NT2/D1 (cell line): ENCODE measurements around the gene AKAP8L.

ENCODE experiments used
- DNase-seq: peaks from one replicate; pipeline ENCODE4 v3.0.0-alpha.2; 2011; ENCODE audit warnings: low read depth, low spot score
- H3K27me3 ChIP-seq: 2 replicates; pipeline ENCODE4 v1.6.0; 2011; ENCODE audit warnings: mild to moderate bottlenecking; ENCODE audit not compliant: insufficient read length, insufficient read depth
- H3K36me3 ChIP-seq: 2 replicates; pipeline ENCODE4 v1.6.1; 2011; ENCODE audit warnings: mild to moderate bottlenecking, low read length, mixed read lengths; ENCODE audit not compliant: insufficient read depth, insufficient read length
- H3K4me1 ChIP-seq: 2 replicates; pipeline ENCODE4 v1.5.1; 2011; ENCODE audit not compliant: insufficient read depth, insufficient read length
- H3K4me3 ChIP-seq: 2 replicates; pipeline ENCODE4 v1.5.1; 2011; ENCODE audit warnings: low read depth; ENCODE audit not compliant: insufficient read length
- H3K9ac ChIP-seq: 2 replicates; pipeline ENCODE4 v1.6.0; 2011; ENCODE audit warnings: low read depth; ENCODE audit not compliant: insufficient read length
- H3K9me3 ChIP-seq: 2 replicates; pipeline ENCODE4 v1.5.1; 2011; ENCODE audit warnings: mild to moderate bottlenecking, low read length; ENCODE audit not compliant: insufficient read depth
- SUZ12 ChIP-seq: IDR thresholded peaks from 2 replicates; pipeline ENCODE4 v1.6.1; 2011; ENCODE audit not compliant: insufficient read length, insufficient read depth; ENCODE audit errors: extremely low read depth
- YY1 ChIP-seq: IDR thresholded peaks from 2 replicates; pipeline ENCODE4 v1.6.1; 2011; ENCODE audit not compliant: insufficient read length, insufficient read depth
- ZNF274 ChIP-seq: IDR thresholded peaks from 2 replicates; pipeline ENCODE4 v1.6.1; 2011; ENCODE audit warnings: mild to moderate bottlenecking, low read depth, low read length

AKAP8L gene

DNA sequence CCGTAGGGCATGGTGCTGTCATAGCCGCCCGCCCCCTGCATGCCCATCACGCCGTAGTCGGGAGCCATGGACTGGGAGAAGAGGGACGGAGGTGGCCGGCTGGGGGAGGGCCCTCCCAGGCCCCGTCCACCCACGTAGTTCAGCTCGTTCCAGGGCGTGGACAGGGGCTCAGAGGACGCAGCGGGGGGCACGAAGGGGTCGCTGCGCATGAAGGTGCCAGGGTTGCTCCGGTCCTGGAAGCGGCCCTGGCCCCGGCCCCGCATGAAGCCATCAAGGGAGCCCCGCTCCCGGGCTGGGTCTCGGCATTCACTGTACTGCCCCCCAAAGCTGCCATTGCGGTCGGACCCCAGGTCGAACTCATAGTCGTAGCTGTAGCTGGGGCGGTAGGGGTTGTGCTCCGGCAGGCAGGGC lies 45.9 kb downstream of the AKAP8L start:
- DNase-seq, result no peak
- no peak overlapping the region for H3K9ac ChIP-seq
- no peaks in the 10 kb centered on the region for H3K9me3 ChIP-seq
- H3K27me3 ChIP-seq, result no peaks in the 10 kb centered on the region
- no peak overlapping the region for H3K4me3 ChIP-seq
- H3K36me3 ChIP-seq, result peaks cover 82% of the 10 kb centered on the region
- peaks cover 11% of the 10 kb centered on the region for H3K4me1 ChIP-seq
- TF ChIP-seq YY1 (no peak), SUZ12 (no peak)

DNA sequence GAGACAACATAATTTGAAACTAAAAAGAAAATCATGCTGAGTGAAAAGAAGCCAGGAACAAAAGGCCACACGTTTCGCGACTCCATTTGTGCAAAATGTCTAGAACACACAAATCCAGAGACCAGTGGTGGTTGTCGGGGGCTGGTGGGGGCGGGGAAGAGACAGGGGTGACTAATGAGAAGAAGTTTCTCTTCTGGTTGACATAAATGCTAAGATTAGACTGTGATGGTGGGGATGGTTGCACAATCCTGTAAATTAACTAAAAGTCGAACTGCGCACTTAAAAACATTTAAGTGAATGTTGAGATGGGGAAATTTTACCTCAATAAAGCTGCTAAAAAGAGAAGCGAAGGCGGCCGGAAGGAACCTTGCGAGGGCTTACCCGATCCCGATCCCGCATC lies 46.3 kb downstream of the AKAP8L start:
- peaks cover 86% of the 10 kb centered on the region for H3K36me3 ChIP-seq
- no peaks in the 10 kb centered on the region for H3K9me3 ChIP-seq
- no peaks in the 10 kb centered on the region for H3K27me3 ChIP-seq
- TF ChIP-seq YY1 (no peak), SUZ12 (no peak), ZNF274 (no peak)
- DNase-seq, result no peak
- no peak overlapping the region for H3K9ac ChIP-seq
- no peak overlapping the region for H3K4me3 ChIP-seq
- peaks cover 11% of the 10 kb centered on the region for H3K4me1 ChIP-seq

DNA sequence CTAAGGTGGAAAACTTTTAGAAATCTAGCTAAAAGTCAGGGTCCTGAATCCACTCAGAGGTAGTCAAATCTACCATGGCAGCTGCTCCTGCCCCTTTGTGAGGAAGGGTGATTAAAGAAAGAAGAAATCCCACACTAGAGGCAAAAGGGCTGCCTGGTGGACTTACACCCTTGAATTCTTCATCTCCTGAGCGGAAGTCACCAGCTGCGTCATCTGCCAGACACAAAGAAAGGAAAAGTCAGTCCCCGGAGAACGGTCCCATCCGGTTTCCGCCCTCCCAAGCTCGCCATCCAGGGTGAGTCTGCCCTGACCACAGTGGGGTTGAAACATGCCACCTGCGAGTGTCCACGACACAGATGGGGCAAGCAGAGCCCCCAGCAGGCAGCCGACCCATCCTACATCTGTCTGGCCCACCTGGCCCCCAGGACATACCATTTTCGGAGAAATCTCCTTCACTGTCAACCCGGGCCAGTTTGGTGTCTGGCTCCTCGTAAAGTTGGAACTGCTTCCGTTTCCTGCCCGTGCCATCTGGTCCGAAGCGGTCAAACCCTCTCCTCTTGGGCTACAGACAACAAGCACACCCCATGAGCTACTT lies 46.9 kb downstream of the AKAP8L start:
- DNase-seq, result no peak
- H3K4me3 ChIP-seq, result no peak overlapping the region
- TF ChIP-seq SUZ12, result no peak
- no peak for TF ChIP-seq YY1
- TF ChIP-seq ZNF274, result no peak
- H3K36me3 ChIP-seq, result peaks cover 90% of the 10 kb centered on the region
- peaks cover 6% of the 10 kb centered on the region for H3K4me1 ChIP-seq
- H3K9ac ChIP-seq, result no peak overlapping the region
- no peaks in the 10 kb centered on the region for H3K9me3 ChIP-seq
- H3K27me3 ChIP-seq, result no peaks in the 10 kb centered on the region

DNA sequence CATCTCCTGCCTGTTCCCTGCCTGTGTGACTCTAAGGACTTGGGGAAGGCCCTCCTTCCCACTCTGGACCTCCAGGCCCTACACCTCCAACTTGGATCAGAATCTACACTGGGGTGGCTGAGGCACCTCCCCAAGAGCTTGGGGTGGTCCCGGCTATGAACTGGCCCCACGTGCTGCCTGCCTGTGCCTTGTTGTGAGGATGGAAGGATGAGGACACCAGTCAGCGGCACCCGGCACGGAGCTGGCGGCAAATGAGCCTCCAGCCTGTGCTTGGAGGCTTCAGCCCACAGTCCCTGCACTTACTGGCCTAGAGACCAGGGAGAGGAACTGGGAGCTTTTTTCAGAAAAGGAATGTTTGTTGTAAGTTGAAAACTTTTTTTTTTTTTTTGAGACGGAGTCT lies 47.7 kb downstream of the AKAP8L start:
- Histone ChIP-seq H3K27me3 (no peaks in the 10 kb centered on the region), H3K9me3 (no peaks in the 10 kb centered on the region), H3K36me3 (peaks cover 90% of the 10 kb centered on the region), H3K9ac (no peak overlapping the region), H3K4me1 (peaks cover 3% of the 10 kb centered on the region), H3K4me3 (no peak overlapping the region)
- no peak for DNase-seq
- no peak for TF ChIP-seq YY1
- TF ChIP-seq SUZ12, result no peak
- TF ChIP-seq ZNF274, result no peak

DNA sequence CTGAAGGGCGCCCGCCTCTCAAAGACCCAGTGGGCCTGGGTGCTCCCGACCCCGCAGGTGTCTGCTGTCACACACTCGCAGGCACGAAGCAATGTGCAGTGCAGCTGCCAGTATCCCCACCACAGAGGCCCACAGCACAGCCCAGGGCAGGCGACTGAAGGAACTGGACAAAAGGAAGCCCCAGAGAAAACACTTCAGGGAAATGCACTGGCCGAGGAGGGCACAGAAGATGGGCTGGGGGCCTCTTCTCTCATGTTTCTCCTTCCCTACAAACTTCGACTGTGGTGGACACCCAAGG lies 49.2 kb downstream of the AKAP8L start:
- Histone ChIP-seq H3K9ac (no peak overlapping the region), H3K4me1 (peaks cover 3% of the 10 kb centered on the region), H3K4me3 (no peak overlapping the region), H3K27me3 (no peaks in the 10 kb centered on the region), H3K9me3 (peaks cover 8% of the 10 kb centered on the region; the same call in 1 of the 2 replicates), H3K36me3 (peaks cover 95% of the 10 kb centered on the region)
- no peak for DNase-seq
- no peak for TF ChIP-seq YY1
- no peak for TF ChIP-seq SUZ12

DNA sequence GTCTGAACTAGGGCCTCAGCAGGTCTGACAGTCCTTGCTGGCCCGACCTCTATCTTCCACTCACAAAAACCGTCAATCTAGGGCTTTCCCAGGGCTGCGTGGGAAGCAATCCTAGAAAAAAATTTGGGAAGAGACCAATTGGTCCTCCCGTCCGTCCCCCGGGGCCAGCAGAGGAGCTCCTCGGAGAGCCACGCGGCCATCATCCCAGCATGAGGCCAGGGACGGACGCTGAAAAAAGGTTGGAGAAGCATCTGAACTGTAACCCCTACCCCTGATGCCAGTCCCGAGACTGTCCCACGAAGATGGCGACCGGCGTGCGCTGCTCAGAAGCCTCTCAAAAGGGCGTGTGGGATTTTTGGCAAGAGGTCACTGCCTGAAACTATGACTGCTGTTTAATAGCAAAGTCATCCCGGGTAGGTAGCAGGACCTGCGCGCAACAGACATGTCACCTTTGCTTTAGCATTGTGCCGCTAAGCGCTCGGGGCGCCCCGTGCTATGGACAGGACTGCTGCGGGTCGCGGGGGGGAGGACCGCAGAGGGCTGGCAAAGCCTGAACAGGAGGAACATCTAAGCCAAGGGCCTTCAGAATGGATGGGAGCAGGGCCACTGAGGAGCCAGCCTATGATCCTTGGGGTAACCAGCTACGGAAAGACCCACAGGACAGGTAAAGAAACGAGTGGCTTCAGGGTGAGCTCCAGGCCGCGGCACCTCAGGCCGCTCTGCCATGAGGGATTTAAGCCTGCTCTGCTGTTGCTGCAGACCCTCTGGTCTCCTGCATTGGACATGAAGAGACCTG lies 49.8 kb downstream of the AKAP8L start:
- peaks cover 12% of the 10 kb centered on the region; the same call in 1 of the 2 replicates for H3K9me3 ChIP-seq
- peaks cover 89% of the 10 kb centered on the region for H3K36me3 ChIP-seq
- TF ChIP-seq ZNF274, result no peak
- TF ChIP-seq SUZ12, result no peak
- TF ChIP-seq YY1, result no peak

DNA sequence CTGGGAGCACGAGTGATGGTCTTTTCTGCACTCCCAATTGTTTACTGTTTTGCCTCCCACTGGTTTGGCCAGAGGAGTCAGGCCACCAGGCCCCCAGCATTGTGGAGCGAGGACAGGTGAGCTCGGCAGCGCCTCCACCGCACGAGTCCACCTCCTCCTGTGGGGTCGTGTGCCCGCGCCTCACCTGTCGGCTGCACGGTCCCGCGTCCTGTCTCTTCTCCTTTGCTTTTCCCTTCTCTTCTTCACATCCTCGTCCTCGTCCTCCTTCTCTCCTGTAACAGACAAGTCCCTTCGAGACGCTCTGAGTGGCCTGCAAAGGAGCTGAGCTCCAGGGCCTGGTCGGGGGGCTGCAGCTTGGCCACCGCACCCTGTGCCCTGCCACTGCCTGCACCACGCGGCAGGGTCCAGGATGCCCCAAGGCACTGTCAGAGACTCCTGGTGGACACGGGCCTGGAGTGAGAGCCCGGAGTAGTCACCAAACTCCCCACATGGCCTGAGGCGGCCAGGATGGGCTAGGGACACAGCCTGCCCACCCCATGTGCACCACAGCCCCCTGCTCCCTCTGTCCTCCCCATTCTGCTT lies 50.6 kb downstream of the AKAP8L start:
- Histone ChIP-seq H3K9me3 (peaks cover 12% of the 10 kb centered on the region; the same call in 1 of the 2 replicates), H3K4me3 (no peak overlapping the region), H3K27me3 (no peaks in the 10 kb centered on the region), H3K36me3 (peaks cover 81% of the 10 kb centered on the region), H3K4me1 (peaks cover 3% of the 10 kb centered on the region), H3K9ac (no peak overlapping the region)
- TF ChIP-seq YY1 (no peak), SUZ12 (no peak), ZNF274 (no peak)
- no peak for DNase-seq

More for the DNA sequence above, 49.8 kb downstream of the AKAP8L start:
- no peak for DNase-seq
- H3K4me3 ChIP-seq, result no peak overlapping the region
- no peaks in the 10 kb centered on the region for H3K27me3 ChIP-seq
- H3K9ac ChIP-seq, result no peak overlapping the region
- H3K4me1 ChIP-seq, result peaks cover 3% of the 10 kb centered on the region
